Glomerular endothelial cell (primary cell): Measurements from ENCODE around the gene MPC1L. TPM values are rescaled to one million over a fixed set of nuclear protein-coding genes. Genes with fewer than 3 reads are reported as not detected.

Source experiments
- DNase-seq: peaks from one replicate; pipeline ENCODE4 v3.0.0-alpha.2; 2011; ENCODE audit warnings: low read depth, low spot score; ENCODE audit errors: extremely low read depth
- total RNA-seq: library from RNA; depleted of rRNA; stranded (reverse); fragments of >200 nt; gene quantifications from 2 replicates; pipeline ENCODE4 v1.2.3, GENCODE V29; 2015

The MPC1L gene
- total RNA-seq, 1 donor from 2014 or later: not detected

GRCh38 chrX:40625294-40625693 lies 2.1 kb downstream of the MPC1L start:
- no peak for DNase-seq

GRCh38 chrX:40628506-40628905 lies 5.3 kb downstream of the MPC1L start:
- DNase-seq: no peak

GRCh38 chrX:40632199-40632598 lies 9.0 kb downstream of the MPC1L start:
- no peak for DNase-seq

- DNase-seq: no peak
These were observed 14.5 kb downstream of the MPC1L start for GRCh38 chrX:40637687-40638086.

- DNase-seq: no peak
These were observed 20.9 kb downstream of the MPC1L start for GRCh38 chrX:40644176-40644575.

- DNase-seq: peak; percentile 22
These were observed 21.7 kb downstream of the MPC1L start for GRCh38 chrX:40644821-40645358.

GRCh38 chrX:40646489-40647306 lies 23.5 kb downstream of the MPC1L start:
- no peak for DNase-seq

GRCh38 chrX:40647307-40648197 lies 24.3 kb downstream of the MPC1L start, which contains the start of gene CXorf38:
Gene CXorf38 (minus strand): TSS chrX:40647561. CDS start chrX:40647520, 41 bp downstream.
- peak; percentile 18 for DNase-seq

GRCh38 chrX:40651620-40652223 lies 28.5 kb downstream of the MPC1L start:
- peak; percentile 41 for DNase-seq

- no peak for DNase-seq
These were observed 29.4 kb downstream of the MPC1L start for GRCh38 chrX:40652664-40653063.

GRCh38 chrX:40653535-40653934 lies 30.3 kb downstream of the MPC1L start:
- DNase-seq: no peak

GRCh38 chrX:40660381-40660780 lies 37.2 kb downstream of the MPC1L start:
- no peak for DNase-seq

GRCh38 chrX:40661489-40661888 lies 38.3 kb downstream of the MPC1L start:
- DNase-seq: no peak

- no peak for DNase-seq
These were observed 40.0 kb downstream of the MPC1L start for GRCh38 chrX:40663078-40663740.

GRCh38 chrX:40663880-40664630 lies 40.8 kb downstream of the MPC1L start:
- no peak for DNase-seq

GRCh38 chrX:40671126-40671525 lies 47.9 kb downstream of the MPC1L start:
- DNase-seq: no peak
